Inflammatory macrophage (primary cell): ENCODE data around the gene COG3.

Experiments
- DNase-seq, 2 donors: peaks; one replicate each; pipeline ENCODE4 v3.0.0-alpha.2; 2020 to 2022

The COG3 gene

DNA sequence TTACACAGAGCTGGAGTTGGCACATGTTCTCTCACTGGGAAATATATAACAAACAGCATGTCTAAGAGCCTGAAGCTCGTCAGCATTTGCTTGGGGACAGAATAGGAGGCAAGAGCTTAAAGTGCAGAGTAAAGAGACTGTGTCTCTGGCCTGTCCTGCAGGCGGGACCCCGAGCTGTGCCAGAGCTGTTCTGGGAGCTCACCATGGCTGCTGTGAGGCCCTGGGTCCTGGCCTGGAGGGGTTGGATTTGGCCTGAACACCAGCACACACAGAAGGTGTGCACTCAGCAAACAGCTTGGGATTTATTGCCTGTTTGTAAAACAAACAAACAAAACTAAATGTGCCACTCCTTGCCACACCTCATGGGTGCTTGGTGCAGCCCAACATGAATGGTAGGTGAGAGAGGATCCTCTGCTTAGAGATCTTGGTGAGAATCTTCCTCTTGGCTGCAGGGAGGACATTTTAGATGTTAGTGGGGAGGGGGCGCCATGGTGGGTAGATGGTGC, 89.9 kb downstream of the COG3 start:
- DNase-seq, result no peak

DNA sequence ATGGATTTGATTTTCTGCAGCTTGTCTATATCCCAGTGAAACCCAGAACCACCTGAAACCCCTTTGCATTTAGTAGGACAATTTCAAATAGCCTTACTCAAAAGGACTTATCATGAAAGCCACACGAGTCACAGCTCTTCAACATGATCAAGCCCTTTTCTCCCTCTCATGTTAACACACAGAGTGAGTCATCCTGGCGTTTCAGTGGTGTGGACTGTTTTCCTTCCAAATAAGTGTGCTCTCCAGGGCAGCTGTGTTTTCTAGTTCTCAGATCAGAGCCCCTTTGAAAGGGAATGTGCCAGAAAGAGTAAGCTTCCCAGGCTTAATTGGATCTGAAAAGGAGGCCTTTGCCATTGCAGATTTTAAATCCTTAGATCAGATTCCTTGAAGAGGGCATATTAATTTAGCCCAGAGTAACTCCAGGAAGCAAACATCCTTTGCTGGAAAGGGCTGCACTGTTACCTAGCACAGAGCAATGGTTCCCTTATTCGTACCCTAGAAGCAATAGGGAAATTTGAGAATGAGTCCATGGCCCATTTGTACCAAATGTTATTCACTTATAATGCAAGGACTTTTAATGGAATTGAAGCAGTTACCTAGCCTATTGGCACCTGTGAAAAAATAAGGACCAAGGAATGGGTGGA, 99.5 kb downstream of the COG3 start:
- no peak for DNase-seq

DNA sequence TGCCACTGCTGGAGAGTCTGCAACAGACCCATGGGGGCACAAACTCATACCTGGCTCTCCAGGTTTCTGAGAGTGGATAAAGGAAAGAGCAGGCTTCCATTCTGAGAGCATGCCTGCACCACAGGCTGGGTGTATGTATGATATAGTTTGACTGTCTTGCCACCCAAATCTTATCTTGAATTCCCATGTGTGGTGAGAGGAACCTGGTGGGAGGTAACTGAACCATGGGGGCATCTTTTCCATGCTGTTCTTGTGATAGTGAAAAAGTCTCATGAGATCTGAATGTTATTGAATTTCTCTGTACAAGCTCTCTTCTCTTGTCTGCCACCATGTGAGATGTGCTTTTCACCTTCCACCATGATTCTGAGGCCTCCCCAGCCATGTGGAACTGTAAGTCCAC, 100.6 kb downstream of the COG3 start:
- DNase-seq, result no peak

DNA sequence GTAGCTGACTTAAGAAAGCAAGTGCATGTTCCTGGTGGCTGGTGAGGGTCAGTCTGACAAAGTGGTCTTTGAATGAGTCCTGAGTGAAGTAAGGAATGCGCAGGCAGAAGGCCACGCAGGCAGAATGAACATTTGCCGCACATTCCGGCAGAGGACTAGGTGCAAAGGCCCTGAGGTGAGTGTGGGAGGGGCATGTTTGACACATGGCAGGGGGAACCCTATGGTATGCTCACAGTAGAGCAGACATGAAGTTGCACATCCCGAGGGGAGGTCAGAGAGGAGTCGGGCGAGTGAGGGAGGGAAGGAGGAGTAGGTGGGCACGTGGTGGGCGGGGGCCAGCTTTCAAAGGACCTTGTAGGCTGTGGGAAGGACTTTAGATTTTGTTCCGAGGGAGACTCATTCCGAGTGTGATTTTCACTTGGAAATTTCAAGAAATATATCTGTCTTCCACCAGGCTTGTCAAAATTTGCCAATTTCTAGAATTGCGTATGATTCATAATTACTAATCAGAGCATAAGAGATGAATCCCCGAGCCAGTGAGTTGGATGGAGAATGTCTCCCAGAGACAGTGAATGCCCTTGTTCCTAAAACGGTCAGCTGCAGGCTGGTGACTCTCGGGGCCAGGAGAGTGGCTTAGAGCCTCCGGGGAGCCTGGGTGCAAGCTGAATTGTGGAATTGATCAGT, 110.5 kb downstream of the COG3 start:
- DNase-seq, result no peak

DNA sequence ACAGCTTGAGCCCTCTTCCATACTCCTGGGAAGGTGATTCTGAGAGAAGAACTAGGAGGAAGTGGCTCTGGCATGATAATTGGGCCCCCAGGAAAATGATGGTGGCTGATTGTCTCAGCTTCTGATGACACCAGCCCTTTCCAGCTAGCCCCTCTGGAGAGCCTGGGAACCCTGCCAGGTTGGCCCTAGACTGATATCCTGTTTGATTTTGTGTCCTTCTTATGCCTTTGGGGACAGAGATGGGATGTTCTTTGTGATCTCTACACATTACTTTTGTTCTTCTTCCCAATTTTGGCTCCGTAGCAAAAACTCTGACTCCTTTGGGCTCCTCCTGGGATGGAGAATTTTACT, 111.1 kb downstream of the COG3 start:
- no peak for DNase-seq

DNA sequence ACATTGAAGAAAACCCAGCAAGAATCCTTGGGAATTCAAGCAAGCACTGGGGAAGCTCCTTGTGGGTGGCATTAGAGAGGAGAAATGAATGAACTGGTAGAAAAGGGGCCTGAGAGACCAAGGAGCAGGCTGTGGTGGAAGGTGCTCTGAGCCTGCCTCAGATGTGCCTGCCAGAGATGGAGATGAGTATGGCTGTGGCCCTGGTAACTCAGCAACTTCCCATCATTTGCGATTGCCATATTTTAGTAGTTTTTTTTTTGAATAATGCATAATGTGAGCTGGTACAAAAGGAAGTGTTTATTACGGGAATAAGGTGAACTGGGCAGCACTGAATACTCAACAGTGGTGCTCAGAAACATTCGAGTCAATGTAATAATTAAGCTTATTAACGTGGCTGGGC, 111.7 kb downstream of the COG3 start:
- no peak for DNase-seq

DNA sequence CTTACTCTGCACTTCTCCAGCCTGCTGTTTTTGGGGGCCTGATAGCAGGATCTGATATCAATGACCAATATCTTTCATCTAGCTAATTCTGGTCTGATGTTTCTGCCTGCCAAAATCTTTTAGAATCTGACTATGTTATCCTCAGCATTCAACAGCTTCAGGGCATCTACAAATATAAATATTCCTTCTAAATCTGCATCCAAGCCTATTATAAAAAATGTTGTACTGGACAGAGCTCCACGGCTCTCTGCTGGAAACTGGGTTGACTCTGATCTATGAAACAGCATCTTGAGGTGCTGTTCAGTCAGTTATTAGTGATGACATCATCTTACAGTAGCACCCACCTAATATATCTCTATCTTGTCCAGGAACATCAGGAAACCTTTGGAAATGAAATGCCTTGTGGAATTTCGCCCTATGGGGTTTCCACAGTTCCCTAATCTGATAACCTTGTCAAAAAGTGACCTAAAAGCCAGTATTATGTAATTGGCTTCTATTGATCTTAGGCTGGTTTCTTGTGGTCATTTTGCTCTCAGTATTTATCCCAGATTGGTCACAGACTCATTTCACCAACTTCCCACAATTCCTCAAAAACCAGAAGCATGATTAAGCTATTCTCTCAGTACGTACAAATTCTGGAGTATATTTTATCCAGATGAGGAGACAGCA, 117.8 kb downstream of the COG3 start:
- DNase-seq, result no peak

DNA sequence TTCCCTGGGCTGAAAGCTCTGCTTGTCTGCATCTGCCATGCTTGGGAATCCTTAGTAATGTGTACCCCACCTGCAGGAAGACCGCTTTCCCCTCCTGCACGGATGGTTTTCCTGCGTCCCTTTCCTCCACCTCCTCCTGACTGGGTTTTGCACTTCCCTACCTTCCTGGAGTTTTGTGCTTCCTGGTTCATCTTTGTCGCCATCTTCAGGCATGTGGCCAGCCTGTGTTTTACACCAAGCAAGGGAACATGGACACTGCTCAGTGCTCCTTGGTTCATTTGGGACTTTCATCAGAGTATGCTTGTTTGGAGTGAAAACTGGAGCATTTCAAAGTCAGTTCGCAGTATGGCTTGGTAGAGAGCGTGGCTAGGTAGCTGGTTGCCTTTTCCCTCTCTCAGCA, 120.1 kb downstream of the COG3 start:
- DNase-seq, result no peak
